ENCODE measurements around the gene NTSR1. TPM values are rescaled to one million over a fixed set of nuclear protein-coding genes. Genes with fewer than 3 reads are reported as not detected.
A peak's percentile ranks its signal among the peaks of the same experiment; 100 is the strongest.

Gene NTSR1
- total RNA-seq, 1 experiment from 2014 or later, result 0.40 TPM

GRCh38 chr20:62745952-62746288 lies 37.3 kb downstream of the NTSR1 start:
- no peak overlapping the region for H3K4me3 ChIP-seq
- H3K27me3 ChIP-seq, result no peaks in the 10 kb centered on the region
- H3K9me3 ChIP-seq, result no peaks in the 10 kb centered on the region
- no peak for DNase-seq
- no peaks in the 10 kb centered on the region for H3K36me3 ChIP-seq

- DNase-seq, result no peak
- Histone ChIP-seq H3K4me3 (no peak overlapping the region), H3K36me3 (no peaks in the 10 kb centered on the region), H3K9me3 (no peaks in the 10 kb centered on the region), H3K27me3 (no peaks in the 10 kb centered on the region)
Measured at GRCh38 chr20:62748311-62748710, 39.7 kb downstream of the NTSR1 start.

GRCh38 chr20:62749851-62750445 lies 41.3 kb downstream of the NTSR1 start:
- Histone ChIP-seq H3K4me3 (no peak overlapping the region), H3K27me3 (no peaks in the 10 kb centered on the region), H3K9me3 (no peaks in the 10 kb centered on the region), H3K36me3 (no peaks in the 10 kb centered on the region)
- no peak for DNase-seq

- Histone ChIP-seq H3K9me3 (no peaks in the 10 kb centered on the region), H3K27me3 (no peaks in the 10 kb centered on the region), H3K36me3 (no peaks in the 10 kb centered on the region), H3K4me3 (no peak overlapping the region)
- DNase-seq, result no peak
Measured at GRCh38 chr20:62751551-62752150, 43.0 kb downstream of the NTSR1 start.

- Histone ChIP-seq H3K36me3 (no peaks in the 10 kb centered on the region), H3K27me3 (no peaks in the 10 kb centered on the region), H3K9me3 (no peaks in the 10 kb centered on the region), H3K4me3 (no peak overlapping the region)
- DNase-seq, result no peak
Measured at GRCh38 chr20:62752181-62752670, 43.6 kb downstream of the NTSR1 start.

- Histone ChIP-seq H3K36me3 (no peaks in the 10 kb centered on the region), H3K27me3 (no peaks in the 10 kb centered on the region), H3K4me3 (no peak overlapping the region), H3K9me3 (no peaks in the 10 kb centered on the region)
- no peak for DNase-seq
Measured at GRCh38 chr20:62752671-62753501, 44.2 kb downstream of the NTSR1 start.

- Histone ChIP-seq H3K27me3 (no peaks in the 10 kb centered on the region), H3K4me3 (no peak overlapping the region), H3K36me3 (no peaks in the 10 kb centered on the region), H3K9me3 (no peaks in the 10 kb centered on the region)
- no peak for DNase-seq
Measured at GRCh38 chr20:62753626-62754025, 45.0 kb downstream of the NTSR1 start.

- Histone ChIP-seq H3K27me3 (no peaks in the 10 kb centered on the region), H3K9me3 (no peaks in the 10 kb centered on the region), H3K36me3 (no peaks in the 10 kb centered on the region), H3K4me3 (no peak overlapping the region)
- no peak for DNase-seq
Measured at GRCh38 chr20:62754122-62754990, 45.7 kb downstream of the NTSR1 start.

GRCh38 chr20:62754991-62755356 lies 46.3 kb downstream of the NTSR1 start:
- no peak for DNase-seq
- Histone ChIP-seq H3K4me3 (no peak overlapping the region), H3K27me3 (no peaks in the 10 kb centered on the region), H3K36me3 (no peaks in the 10 kb centered on the region), H3K9me3 (no peaks in the 10 kb centered on the region)

- H3K4me3 ChIP-seq, result no peak overlapping the region
- H3K36me3 ChIP-seq, result no peaks in the 10 kb centered on the region
- H3K27me3 ChIP-seq, result no peaks in the 10 kb centered on the region
- H3K9me3 ChIP-seq, result no peaks in the 10 kb centered on the region
- peak; percentile 54 for DNase-seq
Measured at GRCh38 chr20:62755817-62756724, 47.4 kb downstream of the NTSR1 start.

- Histone ChIP-seq H3K27me3 (no peaks in the 10 kb centered on the region), H3K4me3 (no peak overlapping the region), H3K36me3 (no peaks in the 10 kb centered on the region), H3K9me3 (no peaks in the 10 kb centered on the region)
- no peak for DNase-seq
Measured at GRCh38 chr20:62758226-62758912, 49.7 kb downstream of the NTSR1 start.

GRCh38 chr20:62759981-62760431 lies 51.4 kb downstream of the NTSR1 start:
- DNase-seq, result no peak

GRCh38 chr20:62760471-62760855 lies 51.8 kb downstream of the NTSR1 start:
- no peak for DNase-seq
- Histone ChIP-seq H3K4me3 (no peak overlapping the region), H3K27me3 (no peaks in the 10 kb centered on the region)

More at GRCh38 chr20:62759981-62760431, 51.4 kb downstream of the NTSR1 start:
- Histone ChIP-seq H3K36me3 (no peaks in the 10 kb centered on the region), H3K27me3 (no peaks in the 10 kb centered on the region), H3K4me3 (no peak overlapping the region), H3K9me3 (no peaks in the 10 kb centered on the region)

GRCh38 chr20:62760856-62761758 lies 52.5 kb downstream of the NTSR1 start:
- no peaks in the 10 kb centered on the region for H3K27me3 ChIP-seq
- no peaks in the 10 kb centered on the region for H3K9me3 ChIP-seq
- no peaks in the 10 kb centered on the region for H3K36me3 ChIP-seq
- DNase-seq, result no peak
- no peak overlapping the region for H3K4me3 ChIP-seq

More at GRCh38 chr20:62760471-62760855, 51.8 kb downstream of the NTSR1 start:
- H3K36me3 ChIP-seq, result no peaks in the 10 kb centered on the region
- no peaks in the 10 kb centered on the region for H3K9me3 ChIP-seq
